ENCODE results near the gene FCER1G. TPM values are rescaled to one million over a fixed set of nuclear protein-coding genes. Genes with fewer than 3 reads are reported as not detected.
A peak's percentile ranks its signal among the peaks of the same experiment; 100 is the strongest.

Gene FCER1G
- total RNA-seq, 1 donor from 2014 or later, result 158 TPM

DNA sequence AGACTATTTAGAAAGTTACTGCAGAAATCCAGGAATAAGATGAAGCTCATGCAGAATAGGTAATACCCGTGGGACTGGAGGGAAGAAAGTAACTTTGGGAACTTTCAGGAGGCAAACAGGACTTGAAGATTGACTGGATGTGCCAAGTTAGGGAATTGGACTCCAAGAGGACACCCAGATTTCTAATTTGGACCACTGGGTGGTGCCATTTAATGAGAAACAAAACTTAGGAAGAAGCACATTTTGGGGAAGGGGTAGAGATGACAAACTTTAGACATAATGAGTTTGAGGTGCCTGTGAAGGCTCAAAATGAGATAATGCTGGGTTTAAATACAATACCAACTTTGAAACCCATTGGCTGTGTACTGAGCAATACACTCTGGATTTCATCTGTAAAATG is 34.5 kb upstream of the FCER1G start:
- DNase-seq (no peak), ATAC-seq (no peak)
- no peak overlapping the region for H3K4me3 ChIP-seq
- H3K4me1 ChIP-seq, result peaks cover 42% of the 10 kb centered on the region
- intact Hi-C loops (cut with DNase I), result no loop called here
- peaks cover 3% of the 10 kb centered on the region for H3K36me3 ChIP-seq
- TF ChIP-seq, protein P1, sequence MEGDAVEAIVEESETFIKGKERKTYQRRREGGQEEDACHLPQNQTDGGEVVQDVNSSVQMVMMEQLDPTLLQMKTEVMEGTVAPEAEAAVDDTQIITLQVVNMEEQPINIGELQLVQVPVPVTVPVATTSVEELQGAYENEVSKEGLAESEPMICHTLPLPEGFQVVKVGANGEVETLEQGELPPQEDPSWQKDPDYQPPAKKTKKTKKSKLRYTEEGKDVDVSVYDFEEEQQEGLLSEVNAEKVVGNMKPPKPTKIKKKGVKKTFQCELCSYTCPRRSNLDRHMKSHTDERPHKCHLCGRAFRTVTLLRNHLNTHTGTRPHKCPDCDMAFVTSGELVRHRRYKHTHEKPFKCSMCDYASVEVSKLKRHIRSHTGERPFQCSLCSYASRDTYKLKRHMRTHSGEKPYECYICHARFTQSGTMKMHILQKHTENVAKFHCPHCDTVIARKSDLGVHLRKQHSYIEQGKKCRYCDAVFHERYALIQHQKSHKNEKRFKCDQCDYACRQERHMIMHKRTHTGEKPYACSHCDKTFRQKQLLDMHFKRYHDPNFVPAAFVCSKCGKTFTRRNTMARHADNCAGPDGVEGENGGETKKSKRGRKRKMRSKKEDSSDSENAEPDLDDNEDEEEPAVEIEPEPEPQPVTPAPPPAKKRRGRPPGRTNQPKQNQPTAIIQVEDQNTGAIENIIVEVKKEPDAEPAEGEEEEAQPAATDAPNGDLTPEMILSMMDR (IDR thresholded peaks at IDR 0.05), result peak; percentile 38
- H3K27ac ChIP-seq, result no peak overlapping the region
- no peaks in the 10 kb centered on the region for H3K27me3 ChIP-seq
- H3K9me3 ChIP-seq, result no peaks in the 10 kb centered on the region

DNA sequence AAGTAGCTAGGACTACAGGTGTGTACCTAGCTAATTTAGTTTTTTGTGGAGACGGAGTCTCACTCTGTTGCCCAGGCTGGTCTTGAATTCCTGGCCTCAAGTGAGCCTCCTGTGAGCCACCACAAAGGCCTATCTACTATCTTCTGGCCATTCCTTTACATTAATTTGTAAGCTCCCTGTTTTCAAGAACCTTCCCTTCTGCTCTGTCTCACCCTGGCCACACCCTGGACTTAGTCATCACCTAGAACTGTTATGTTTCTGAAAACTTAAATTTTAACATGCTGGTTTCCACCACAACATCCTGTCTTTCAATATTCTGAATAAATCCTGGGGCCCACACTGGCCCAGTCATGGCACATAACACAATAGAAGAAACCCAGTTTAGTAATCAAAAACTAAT is 32.9 kb upstream of the FCER1G start:
- DNase-seq, result peak; percentile 29
- H3K27ac ChIP-seq, result peak overlapping the region; percentile 65

DNA sequence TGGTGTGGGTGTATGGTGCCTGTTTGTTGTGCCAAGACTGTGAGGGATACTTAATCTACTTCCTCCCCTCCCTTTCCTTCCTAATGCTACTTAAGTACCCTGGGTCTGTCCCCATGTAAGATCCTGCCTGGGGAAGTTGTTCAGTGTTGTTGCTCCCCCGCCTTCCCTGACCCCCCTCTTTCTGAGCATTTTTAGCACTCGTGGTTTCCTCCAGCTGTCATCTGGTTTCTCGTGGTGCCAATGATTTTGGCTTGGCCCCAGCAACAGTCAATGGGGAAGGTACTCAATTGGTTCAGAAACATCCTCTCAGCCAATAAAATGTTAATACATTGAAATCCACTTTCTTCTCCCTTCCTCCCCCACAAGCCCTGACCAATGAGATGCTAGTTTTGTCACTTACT is 29.8 kb upstream of the FCER1G start:
- TF ChIP-seq, protein P1 (IDR thresholded peaks at IDR 0.05), result no peak
- Histone ChIP-seq H3K4me3 (no peak overlapping the region), H3K4me1 (peaks cover 43% of the 10 kb centered on the region), H3K9me3 (no peaks in the 10 kb centered on the region), H3K27me3 (no peaks in the 10 kb centered on the region), H3K27ac (peak overlapping the region; percentile 70), H3K36me3 (no peaks in the 10 kb centered on the region)
- ATAC-seq, result peak; percentile 91
- intact Hi-C loops (cut with DNase I), result no loop called here
- DNase-seq, result peak; percentile 74

More for the DNA sequence above, 32.9 kb upstream of the FCER1G start:
- H3K9me3 ChIP-seq, result no peaks in the 10 kb centered on the region
- intact Hi-C loops (cut with DNase I), result no loop called here
- ATAC-seq, result no peak
- H3K27me3 ChIP-seq, result no peaks in the 10 kb centered on the region
- H3K36me3 ChIP-seq, result no peaks in the 10 kb centered on the region
- peaks cover 47% of the 10 kb centered on the region for H3K4me1 ChIP-seq
- no peak overlapping the region for H3K4me3 ChIP-seq
- TF ChIP-seq, protein P1 (IDR thresholded peaks at IDR 0.05), result no peak

DNA sequence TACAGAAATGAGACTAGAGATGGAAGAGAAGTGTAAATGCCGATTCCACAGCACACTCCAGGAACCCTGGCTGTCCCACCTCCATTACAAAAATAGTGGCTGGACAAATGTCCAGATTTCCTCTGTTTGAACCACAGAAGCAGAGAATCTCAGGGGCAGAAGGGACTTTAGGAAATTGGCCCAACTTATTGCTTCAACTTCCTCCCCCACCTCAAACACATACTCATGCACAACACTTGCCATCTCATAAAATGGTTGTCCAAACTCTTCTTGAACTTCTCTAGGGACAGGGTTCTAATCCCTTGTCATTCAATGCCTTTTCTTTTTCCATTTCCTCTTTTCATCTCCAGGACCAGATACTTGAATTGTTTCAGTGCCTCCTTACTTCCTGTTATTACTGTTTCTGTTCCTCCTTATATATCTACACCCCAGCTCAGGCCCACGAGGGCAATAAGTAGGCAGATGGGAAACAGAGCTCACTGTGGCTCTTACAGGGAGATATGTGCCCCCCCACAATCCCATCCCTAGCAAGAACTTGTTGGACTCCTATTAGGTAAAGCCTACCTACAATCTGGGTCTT is 29.3 kb upstream of the FCER1G start:
- H3K27ac ChIP-seq, result peak overlapping the region; percentile 70
- H3K4me3 ChIP-seq, result no peak overlapping the region
- H3K9me3 ChIP-seq, result no peaks in the 10 kb centered on the region
- no peaks in the 10 kb centered on the region for H3K27me3 ChIP-seq
- intact Hi-C loops (cut with DNase I), result no loop called here
- peaks cover 43% of the 10 kb centered on the region for H3K4me1 ChIP-seq
- DNase-seq (peak; percentile 62), ATAC-seq (peak; percentile 76)
- TF ChIP-seq, protein P1 (IDR thresholded peaks at IDR 0.05), result no peak
- H3K36me3 ChIP-seq, result no peaks in the 10 kb centered on the region

DNA sequence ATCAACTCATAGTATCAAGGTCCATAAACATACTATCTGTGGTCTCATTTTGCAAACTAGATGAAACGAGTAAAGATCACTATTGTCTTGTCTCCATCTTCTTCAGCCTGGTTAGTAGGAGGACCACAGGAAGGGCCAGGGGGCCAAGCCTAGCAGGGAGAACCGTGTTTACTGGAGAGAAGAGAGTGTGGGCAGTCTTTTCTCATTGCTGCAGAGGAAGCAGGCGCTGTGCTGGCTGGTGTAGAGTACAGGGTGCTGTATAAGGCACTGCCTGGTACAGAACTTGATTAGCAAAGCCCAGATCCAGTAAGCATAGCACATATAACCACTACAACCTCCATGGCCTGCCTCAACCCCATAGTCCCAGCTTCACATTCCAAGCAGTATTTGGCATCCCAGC is 27.8 kb upstream of the FCER1G start:
- Histone ChIP-seq H3K27me3 (no peaks in the 10 kb centered on the region), H3K36me3 (no peaks in the 10 kb centered on the region), H3K27ac (peak overlapping the region; percentile 70), H3K9me3 (no peaks in the 10 kb centered on the region), H3K4me3 (no peak overlapping the region), H3K4me1 (peaks cover 38% of the 10 kb centered on the region)
- TF ChIP-seq, protein P1 (IDR thresholded peaks at IDR 0.05), result no peak
- ATAC-seq, result no peak
- intact Hi-C loops (cut with DNase I), result no loop called here
- no peak for DNase-seq

DNA sequence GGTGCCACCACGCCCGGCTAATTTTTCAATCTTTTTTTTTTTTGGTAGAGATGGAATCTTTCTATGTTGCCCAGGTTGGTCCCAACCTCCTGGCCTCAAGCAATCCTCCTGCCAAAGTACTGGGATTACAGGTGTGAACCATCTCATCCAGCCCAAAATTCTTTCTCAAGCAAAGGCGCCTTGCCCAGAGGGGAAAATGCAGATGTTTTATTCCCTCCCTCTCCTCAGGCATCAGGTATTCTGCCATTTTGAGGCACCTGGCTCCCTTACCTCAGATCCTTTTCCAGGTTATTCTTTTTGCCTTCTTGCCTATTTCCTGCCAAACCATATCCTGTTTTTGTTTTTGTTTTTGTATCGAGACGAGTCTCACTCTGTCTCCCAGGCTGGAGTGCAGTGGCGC is 26.7 kb upstream of the FCER1G start:
- DNase-seq, result no peak
- H3K27ac ChIP-seq, result no peak overlapping the region
- H3K9me3 ChIP-seq, result no peaks in the 10 kb centered on the region
- TF ChIP-seq, protein P1 (IDR thresholded peaks at IDR 0.05), result no peak
- H3K4me1 ChIP-seq, result peaks cover 36% of the 10 kb centered on the region
- no peak overlapping the region for H3K4me3 ChIP-seq
- ATAC-seq, result no peak
- H3K36me3 ChIP-seq, result no peaks in the 10 kb centered on the region
- intact Hi-C loops (cut with DNase I), result no loop called here
- no peaks in the 10 kb centered on the region for H3K27me3 ChIP-seq

Data from upper lobe of right lung (tissue), 1 donor.